ENCODE results near the gene WDR72. TPM values are rescaled to one million over a fixed set of nuclear protein-coding genes. Genes with fewer than 3 reads are reported as not detected.

The WDR72 gene
- total RNA-seq, 4 donors from 2014 or later: not detected

GRCh38 chr15:53573091-53573490 lies 186.4 kb downstream of the WDR72 start:
- no peaks in the 10 kb centered on the region for H3K4me1 ChIP-seq
- intact Hi-C loops (cut with DNase I): no loop called here
- TF ChIP-seq CTCF (IDR thresholded peaks at IDR 0.05) (no peak), EP300 (IDR thresholded peaks at IDR 0.05) (no peak), POLR2A (IDR thresholded peaks at IDR 0.05; ENCODE audit: low read depth) (no peak), POLR2AphosphoS5 (IDR thresholded peaks at IDR 0.05) (no peak)

GRCh38 chr15:53569751-53570480 lies 189.5 kb downstream of the WDR72 start:
- Histone ChIP-seq H3K27me3 (peaks cover 0 to 8% (median 0%) of the 10 kb centered on the region in 4 donors), H3K27ac (replicated peaks in 1 of 4) (no peak overlapping the region), H3K36me3 (no peaks in the 10 kb centered on the region), H3K4me1 (no peaks in the 10 kb centered on the region), H3K4me3 (no peak overlapping the region), H3K9me3 (no peaks in the 10 kb centered on the region)
- no peak for TF ChIP-seq EP300 (IDR thresholded peaks at IDR 0.05)
- TF ChIP-seq POLR2A (IDR thresholded peaks at IDR 0.05; ENCODE audit: low read depth): no peak
- no peak for TF ChIP-seq CTCF (IDR thresholded peaks at IDR 0.05)
- TF ChIP-seq POLR2AphosphoS5 (IDR thresholded peaks at IDR 0.05): no peak
- no peak for DNase-seq (ENCODE audit: extremely low spot score)
- intact Hi-C loops (cut with DNase I): no loop called here
- WGBS: 82% methylated on average over 3 of the region's 3 CpGs

More at GRCh38 chr15:53573091-53573490, 186.4 kb downstream of the WDR72 start:
- Histone ChIP-seq H3K27me3 (peaks cover 0 to 8% (median 0%) of the 10 kb centered on the region in 4 donors), H3K4me3 (no peak overlapping the region), H3K9me3 (no peaks in the 10 kb centered on the region), H3K27ac (replicated peaks in 1 of 4) (no peak overlapping the region), H3K36me3 (no peaks in the 10 kb centered on the region)
- DNase-seq (ENCODE audit: extremely low spot score): no peak

- Histone ChIP-seq H3K27ac (replicated peaks in 1 of 4) (no peak overlapping the region), H3K27me3 (no peaks in the 10 kb centered on the region), H3K9me3 (no peaks in the 10 kb centered on the region), H3K4me3 (no peak overlapping the region), H3K36me3 (no peaks in the 10 kb centered on the region), H3K4me1 (no peaks in the 10 kb centered on the region)
- intact Hi-C loops (cut with DNase I): no loop called here
- TF ChIP-seq CTCF (IDR thresholded peaks at IDR 0.05) (no peak), POLR2A (IDR thresholded peaks at IDR 0.05; ENCODE audit: low read depth) (no peak), EP300 (IDR thresholded peaks at IDR 0.05) (no peak), POLR2AphosphoS5 (IDR thresholded peaks at IDR 0.05) (no peak)
- 78% methylated on average over 4 of the region's 4 CpGs for WGBS
- no peak for DNase-seq (ENCODE audit: extremely low spot score)
Measured at GRCh38 chr15:53566912-53567311, 192.6 kb downstream of the WDR72 start.

GRCh38 chr15:53565721-53566120 lies 193.7 kb downstream of the WDR72 start:
- Histone ChIP-seq H3K4me3 (no peak overlapping the region), H3K9me3 (no peaks in the 10 kb centered on the region), H3K27ac (replicated peaks in 1 of 4) (no peak overlapping the region), H3K4me1 (no peaks in the 10 kb centered on the region), H3K36me3 (no peaks in the 10 kb centered on the region), H3K27me3 (no peaks in the 10 kb centered on the region)
- intact Hi-C loops (cut with DNase I): no loop called here
- DNase-seq (ENCODE audit: extremely low spot score): no peak
- 48% methylated on average over 4 of the region's 4 CpGs for WGBS
- TF ChIP-seq EP300 (IDR thresholded peaks at IDR 0.05): no peak
- no peak for TF ChIP-seq CTCF (IDR thresholded peaks at IDR 0.05)
- no peak for TF ChIP-seq POLR2AphosphoS5 (IDR thresholded peaks at IDR 0.05)
- TF ChIP-seq POLR2A (IDR thresholded peaks at IDR 0.05; ENCODE audit: low read depth): no peak

- TF ChIP-seq CTCF (IDR thresholded peaks at IDR 0.05) (no peak), EP300 (IDR thresholded peaks at IDR 0.05) (no peak), POLR2AphosphoS5 (IDR thresholded peaks at IDR 0.05) (no peak), POLR2A (IDR thresholded peaks at IDR 0.05; ENCODE audit: low read depth) (no peak)
- H3K36me3 ChIP-seq: no peaks in the 10 kb centered on the region
- no peak overlapping the region for H3K4me3 ChIP-seq
- no peak for DNase-seq (ENCODE audit: extremely low spot score)
- no peaks in the 10 kb centered on the region for H3K4me1 ChIP-seq
- WGBS: 71% methylated on average over 2 of the region's 2 CpGs
- no peaks in the 10 kb centered on the region for H3K27me3 ChIP-seq
- no peaks in the 10 kb centered on the region for H3K9me3 ChIP-seq
- intact Hi-C loops (cut with DNase I): no loop called here
- H3K27ac ChIP-seq (replicated peaks in 1 of 4): no peak overlapping the region
Measured at GRCh38 chr15:53564647-53565046, 194.8 kb downstream of the WDR72 start.
